ENCODE results near the gene IL34.

Gene IL34

GRCh38 chr16:70709942-70710341 is 63.6 kb downstream of the IL34 start:
- no peak overlapping the region for H3K4me3 ChIP-seq (ENCODE audit: control insufficient read depth, low read depth, low read length)
- no peak for TF ChIP-seq CTCF (conservative IDR thresholded peaks at IDR 0.05; ENCODE audit: control insufficient read depth, insufficient read depth, low read depth, low read length)
- no peak for DNase-seq (ENCODE audit: low read depth)
